GM18508 (cell line): ENCODE results near the gene DDI1.

Experiments
- ATAC-seq: cut with Tn5 transposase; IDR thresholded peaks from one replicate; pipeline ENCODE4 v1.9.1; 2021; ENCODE audit warnings: moderate number of reproducible peaks; ENCODE audit not compliant: insufficient read depth, unreplicated experiment

Gene DDI1

GRCh38 chr11:104075091-104075490 is 38.7 kb downstream of the DDI1 start:
- ATAC-seq, result no peak

- ATAC-seq, result no peak
These were observed 39.3 kb downstream of the DDI1 start for GRCh38 chr11:104075706-104076105.

GRCh38 chr11:104076455-104076854 is 40.0 kb downstream of the DDI1 start:
- ATAC-seq, result no peak

- no peak for ATAC-seq
These were observed 41.8 kb downstream of the DDI1 start for GRCh38 chr11:104078245-104078644.

- ATAC-seq, result no peak
These were observed 42.6 kb downstream of the DDI1 start for GRCh38 chr11:104078995-104079394.

- ATAC-seq, result no peak
These were observed 50.2 kb downstream of the DDI1 start for GRCh38 chr11:104086621-104087020.
